Bronchial epithelial cell (primary cell): ENCODE measurements around the gene CYP2C19. TPM values are rescaled to one million over a fixed set of nuclear protein-coding genes. Genes with fewer than 3 reads are reported as not detected.
"Not testable (repeated sequence)": the region's sequence is repeated elsewhere in the genome, so short reads cannot be mapped to it uniquely, and the experiment has no call there.

Source experiments
- DNase-seq: peaks from one replicate; pipeline ENCODE4 v3.0.0-alpha.2; 2010; ENCODE audit warnings: low read depth
- FAIRE-seq: peaks from 2 replicates; lab custom pipeline; 2011; peaks lifted over from hg19 to GRCh38; lab: Jason Lieb, UNC
- H3K27me3 ChIP-seq: 2 replicates; pipeline ENCODE4 v1.5.1; 2011; ENCODE audit warnings: low read length; ENCODE audit not compliant: control insufficient read depth, insufficient read depth
- H3K36me3 ChIP-seq: 2 replicates; pipeline ENCODE4 v1.5.1; 2011; ENCODE audit warnings: low read length; ENCODE audit not compliant: control insufficient read depth, insufficient read depth
- H3K4me3 ChIP-seq: 2 replicates; pipeline ENCODE4 v1.5.1; 2011; ENCODE audit warnings: mild to moderate bottlenecking, low read depth, low read length, control low read depth
- CTCF ChIP-seq: IDR thresholded peaks from 2 replicates; pipeline ENCODE4 v1.5.1; 2011; ENCODE audit warnings: mild to moderate bottlenecking, moderate library complexity, low read length, control low read depth, inconsistent platforms; ENCODE audit not compliant: insufficient read depth, severe bottlenecking
- total RNA-seq: library from RNA; depleted of rRNA; stranded (reverse); fragments of >200 nt; gene quantifications from 2 replicates; pipeline ENCODE4 v1.2.1, GENCODE V29; 2014

The CYP2C19 gene
- total RNA-seq, 1 donor from 2014 or later = 0.26 TPM

GRCh38 chr10:94785211-94785610 is 22.7 kb downstream of the CYP2C19 start:
- H3K4me3 ChIP-seq = no peak overlapping the region
- peak; percentile 4 for DNase-seq

GRCh38 chr10:94800551-94800950 is 38.1 kb downstream of the CYP2C19 start:
- not testable (repeated sequence) for H3K27me3 ChIP-seq, FAIRE-seq, H3K4me3 ChIP-seq, H3K36me3 ChIP-seq, DNase-seq

More at GRCh38 chr10:94785211-94785610, 22.7 kb downstream of the CYP2C19 start:
- no peak for TF ChIP-seq CTCF
- Histone ChIP-seq H3K36me3 (no peaks in the 10 kb centered on the region), H3K27me3 (no peaks in the 10 kb centered on the region)
- no peak for FAIRE-seq

GRCh38 chr10:94803307-94803706 is 40.8 kb downstream of the CYP2C19 start:
- H3K4me3 ChIP-seq = no peak overlapping the region
- DNase-seq = no peak
- H3K36me3 ChIP-seq = no peaks in the 10 kb centered on the region
- no peak for FAIRE-seq
- H3K27me3 ChIP-seq = no peaks in the 10 kb centered on the region
- no peak for TF ChIP-seq CTCF

- not testable (repeated sequence) for H3K36me3 ChIP-seq, H3K4me3 ChIP-seq, H3K27me3 ChIP-seq, DNase-seq, FAIRE-seq
These were observed 67.5 kb downstream of the CYP2C19 start for GRCh38 chr10:94830025-94830424.

- H3K4me3 ChIP-seq = no peak overlapping the region
- DNase-seq (no peak), FAIRE-seq (no peak)
- H3K36me3 ChIP-seq = no peaks in the 10 kb centered on the region
- H3K27me3 ChIP-seq = no peaks in the 10 kb centered on the region
- TF ChIP-seq CTCF = no peak
These were observed 83.7 kb downstream of the CYP2C19 start for GRCh38 chr10:94846204-94846603.

- DNase-seq (no peak), FAIRE-seq (no peak)
These were observed 88.3 kb downstream of the CYP2C19 start for GRCh38 chr10:94850766-94851165.

More at GRCh38 chr10:94850766-94851165, 88.3 kb downstream of the CYP2C19 start:
- no peak overlapping the region for H3K4me3 ChIP-seq
- no peak for TF ChIP-seq CTCF
- no peaks in the 10 kb centered on the region for H3K36me3 ChIP-seq
- no peaks in the 10 kb centered on the region for H3K27me3 ChIP-seq
